ENCODE data around the gene BOD1L1. TPM values are rescaled to one million over a fixed set of nuclear protein-coding genes. Genes with fewer than 3 reads are reported as not detected.

BOD1L1 gene
- polyA plus RNA-seq, 2 donors, result 8.0 to 9.0 TPM

GRCh38 chr4:13653766-13654161 lies 26.2 kb upstream of the BOD1L1 start:
- H3K36me3 ChIP-seq (ENCODE audit: control insufficient read depth in 2 of 2, insufficient read depth in 2 of 2, low read length in 1 of 2), result no peaks in the 10 kb centered on the region
- no peak overlapping the region for H3K27ac ChIP-seq (ENCODE audit: low read depth in 2 of 2, low read length in 1 of 2)
- no peaks in the 10 kb centered on the region for H3K9me3 ChIP-seq (ENCODE audit: control insufficient read depth in 2 of 2, insufficient read depth in 1 of 2, low read depth in 1 of 2, low read length in 1 of 2)
- no peak overlapping the region for H3K4me3 ChIP-seq (ENCODE audit: low read depth in 1 of 2, low read length in 2 of 2)
- peaks cover 3 to 5% of the 10 kb centered on the region in 2 donors for H3K4me1 ChIP-seq (ENCODE audit: control insufficient read depth in 2 of 2, insufficient read depth in 2 of 2, low read length in 1 of 2)
- no peaks in the 10 kb centered on the region for H3K27me3 ChIP-seq (ENCODE audit: control insufficient read depth in 1 of 2, insufficient read depth in 2 of 2, low read length in 2 of 2)
- WGBS, 2 donors, result 39 to 44% methylated on average over 3 of the region's 3 CpGs

GRCh38 chr4:13647031-13647430 lies 19.5 kb upstream of the BOD1L1 start:
- Histone ChIP-seq H3K4me3 (ENCODE audit: low read depth in 1 of 2, low read length in 2 of 2) (no peak overlapping the region), H3K27me3 (ENCODE audit: control insufficient read depth in 1 of 2, insufficient read depth in 2 of 2, low read length in 2 of 2) (no peaks in the 10 kb centered on the region), H3K4me1 (ENCODE audit: control insufficient read depth in 2 of 2, insufficient read depth in 2 of 2, low read length in 1 of 2) (peaks cover 0 to 3% of the 10 kb centered on the region in 2 donors), H3K27ac (ENCODE audit: low read depth in 2 of 2, low read length in 1 of 2) (no peak overlapping the region), H3K9me3 (ENCODE audit: control insufficient read depth in 2 of 2, insufficient read depth in 1 of 2, low read depth in 1 of 2, low read length in 1 of 2) (no peaks in the 10 kb centered on the region), H3K36me3 (ENCODE audit: control insufficient read depth in 2 of 2, insufficient read depth in 2 of 2, low read length in 1 of 2) (no peaks in the 10 kb centered on the region)
- WGBS, 2 donors, result 43 to 47% methylated on average over 6 of the region's 6 CpGs

GRCh38 chr4:13645075-13645474 lies 17.6 kb upstream of the BOD1L1 start:
- no peak overlapping the region for H3K27ac ChIP-seq (ENCODE audit: low read depth in 2 of 2, low read length in 1 of 2)
- no peaks in the 10 kb centered on the region for H3K9me3 ChIP-seq (ENCODE audit: control insufficient read depth in 2 of 2, insufficient read depth in 1 of 2, low read depth in 1 of 2, low read length in 1 of 2)
- H3K4me3 ChIP-seq (ENCODE audit: low read depth in 1 of 2, low read length in 2 of 2), result no peak overlapping the region
- peaks cover 0 to 3% of the 10 kb centered on the region in 2 donors for H3K4me1 ChIP-seq (ENCODE audit: control insufficient read depth in 2 of 2, insufficient read depth in 2 of 2, low read length in 1 of 2)
- H3K36me3 ChIP-seq (ENCODE audit: control insufficient read depth in 2 of 2, insufficient read depth in 2 of 2, low read length in 1 of 2), result no peaks in the 10 kb centered on the region
- WGBS, 2 donors, result 87 to 94% methylated on average over 1 of the region's 1 CpG
- no peaks in the 10 kb centered on the region for H3K27me3 ChIP-seq (ENCODE audit: control insufficient read depth in 1 of 2, insufficient read depth in 2 of 2, low read length in 2 of 2)

GRCh38 chr4:13642170-13642950 lies 14.8 kb upstream of the BOD1L1 start:
- Histone ChIP-seq H3K27me3 (ENCODE audit: control insufficient read depth in 1 of 2, insufficient read depth in 2 of 2, low read length in 2 of 2) (no peaks in the 10 kb centered on the region), H3K36me3 (ENCODE audit: control insufficient read depth in 2 of 2, insufficient read depth in 2 of 2, low read length in 1 of 2) (no peaks in the 10 kb centered on the region), H3K9me3 (ENCODE audit: control insufficient read depth in 2 of 2, insufficient read depth in 1 of 2, low read depth in 1 of 2, low read length in 1 of 2) (no peaks in the 10 kb centered on the region), H3K4me1 (ENCODE audit: control insufficient read depth in 2 of 2, insufficient read depth in 2 of 2, low read length in 1 of 2) (peaks cover 0 to 3% of the 10 kb centered on the region in 2 donors), H3K4me3 (ENCODE audit: low read depth in 1 of 2, low read length in 2 of 2) (no peak overlapping the region), H3K27ac (ENCODE audit: low read depth in 2 of 2, low read length in 1 of 2) (no peak overlapping the region)
- WGBS, 2 donors, result 14 to 16% methylated on average over 2 of the region's 2 CpGs

GRCh38 chr4:13641084-13641483 lies 13.6 kb upstream of the BOD1L1 start:
- Histone ChIP-seq H3K27me3 (ENCODE audit: control insufficient read depth in 1 of 2, insufficient read depth in 2 of 2, low read length in 2 of 2) (no peaks in the 10 kb centered on the region), H3K27ac (ENCODE audit: low read depth in 2 of 2, low read length in 1 of 2) (no peak overlapping the region), H3K9me3 (ENCODE audit: control insufficient read depth in 2 of 2, insufficient read depth in 1 of 2, low read depth in 1 of 2, low read length in 1 of 2) (no peaks in the 10 kb centered on the region), H3K4me1 (ENCODE audit: control insufficient read depth in 2 of 2, insufficient read depth in 2 of 2, low read length in 1 of 2) (no peaks in the 10 kb centered on the region), H3K36me3 (ENCODE audit: control insufficient read depth in 2 of 2, insufficient read depth in 2 of 2, low read length in 1 of 2) (no peaks in the 10 kb centered on the region), H3K4me3 (ENCODE audit: low read depth in 1 of 2, low read length in 2 of 2) (no peak overlapping the region)
- WGBS, 2 donors, result 58 to 62% methylated on average over 6 of the region's 6 CpGs

- Histone ChIP-seq H3K36me3 (ENCODE audit: control insufficient read depth in 2 of 2, insufficient read depth in 2 of 2, low read length in 1 of 2) (no peaks in the 10 kb centered on the region), H3K4me3 (ENCODE audit: low read depth in 1 of 2, low read length in 2 of 2) (no peak overlapping the region), H3K4me1 (ENCODE audit: control insufficient read depth in 2 of 2, insufficient read depth in 2 of 2, low read length in 1 of 2) (no peaks in the 10 kb centered on the region), H3K9me3 (ENCODE audit: control insufficient read depth in 2 of 2, insufficient read depth in 1 of 2, low read depth in 1 of 2, low read length in 1 of 2) (no peaks in the 10 kb centered on the region), H3K27ac (ENCODE audit: low read depth in 2 of 2, low read length in 1 of 2) (no peak overlapping the region), H3K27me3 (ENCODE audit: control insufficient read depth in 1 of 2, insufficient read depth in 2 of 2, low read length in 2 of 2) (no peaks in the 10 kb centered on the region)
- WGBS, 2 donors, result 42 to 49% methylated on average over 8 of the region's 8 CpGs
Observed at GRCh38 chr4:13640149-13640940, 12.8 kb upstream of the BOD1L1 start.

GRCh38 chr4:13635286-13635799 lies 7.8 kb upstream of the BOD1L1 start:
- no peak overlapping the region for H3K4me3 ChIP-seq (ENCODE audit: low read depth in 1 of 2, low read length in 2 of 2)
- H3K27me3 ChIP-seq (ENCODE audit: control insufficient read depth in 1 of 2, insufficient read depth in 2 of 2, low read length in 2 of 2), result no peaks in the 10 kb centered on the region
- no peaks in the 10 kb centered on the region for H3K36me3 ChIP-seq (ENCODE audit: control insufficient read depth in 2 of 2, insufficient read depth in 2 of 2, low read length in 1 of 2)
- H3K27ac ChIP-seq (ENCODE audit: low read depth in 2 of 2, low read length in 1 of 2), result no peak overlapping the region
- 88 to 89% methylated on average over 1 of the region's 1 CpG for whole genome bisulfite sequencing, 2 donors
- no peaks in the 10 kb centered on the region for H3K9me3 ChIP-seq (ENCODE audit: control insufficient read depth in 2 of 2, insufficient read depth in 1 of 2, low read depth in 1 of 2, low read length in 1 of 2)
- H3K4me1 ChIP-seq (ENCODE audit: control insufficient read depth in 2 of 2, insufficient read depth in 2 of 2, low read length in 1 of 2), result no peaks in the 10 kb centered on the region

- H3K27me3 ChIP-seq (ENCODE audit: control insufficient read depth in 1 of 2, insufficient read depth in 2 of 2, low read length in 2 of 2), result no peaks in the 10 kb centered on the region
- no peak overlapping the region for H3K27ac ChIP-seq (ENCODE audit: low read depth in 2 of 2, low read length in 1 of 2)
- WGBS, 2 donors, result 92 to 95% methylated on average over 1 of the region's 1 CpG
- H3K36me3 ChIP-seq (ENCODE audit: control insufficient read depth in 2 of 2, insufficient read depth in 2 of 2, low read length in 1 of 2), result no peaks in the 10 kb centered on the region
- H3K4me1 ChIP-seq (ENCODE audit: control insufficient read depth in 2 of 2, insufficient read depth in 2 of 2, low read length in 1 of 2), result no peaks in the 10 kb centered on the region
- H3K4me3 ChIP-seq (ENCODE audit: low read depth in 1 of 2, low read length in 2 of 2), result no peak overlapping the region
- no peaks in the 10 kb centered on the region for H3K9me3 ChIP-seq (ENCODE audit: control insufficient read depth in 2 of 2, insufficient read depth in 1 of 2, low read depth in 1 of 2, low read length in 1 of 2)
Observed at GRCh38 chr4:13633671-13634070, 6.1 kb upstream of the BOD1L1 start.

- no peaks in the 10 kb centered on the region for H3K9me3 ChIP-seq (ENCODE audit: control insufficient read depth in 2 of 2, insufficient read depth in 1 of 2, low read depth in 1 of 2, low read length in 1 of 2)
- peak overlapping the region; percentile 87 to 93 for H3K4me3 ChIP-seq (ENCODE audit: low read depth in 1 of 2, low read length in 2 of 2)
- WGBS, 2 donors, result 0% methylated on average over 36 to 45 of the region's 45 CpGs
- H3K27me3 ChIP-seq (ENCODE audit: control insufficient read depth in 1 of 2, insufficient read depth in 2 of 2, low read length in 2 of 2), result no peaks in the 10 kb centered on the region
- H3K27ac ChIP-seq (ENCODE audit: low read depth in 2 of 2, low read length in 1 of 2), result peak overlapping the region; percentile 96 to 98
- H3K4me1 ChIP-seq (ENCODE audit: control insufficient read depth in 2 of 2, insufficient read depth in 2 of 2, low read length in 1 of 2), result peaks cover 0 to 3% of the 10 kb centered on the region in 2 donors
- H3K36me3 ChIP-seq (ENCODE audit: control insufficient read depth in 2 of 2, insufficient read depth in 2 of 2, low read length in 1 of 2), result no peaks in the 10 kb centered on the region
Observed at GRCh38 chr4:13627178-13627605, 333 bp downstream of the BOD1L1 start.

Measured in esophagus (tissue), 2 donors.